IMR-90 (cell line): ENCODE results near the gene TCF7L2.

Experiments used
- CEBPB ChIP-seq: IDR thresholded peaks from 2 replicates; pipeline ENCODE4 v1.6.1; 2012; ENCODE audit warnings: low read depth, low read length, improper control_type of control experiment
- CTCF ChIP-seq: conservative IDR thresholded peaks from 2 replicates; pipeline ENCODE4 v1.5.1; 2012; ENCODE audit warnings: mild to moderate bottlenecking, low read depth, low read length, improper control_type of control experiment
- POLR2A ChIP-seq: IDR thresholded peaks from 2 replicates; pipeline ENCODE4 v1.6.1; 2012; ENCODE audit warnings: mild to moderate bottlenecking, low read depth, low read length
- RAD21 ChIP-seq: IDR thresholded peaks from 2 replicates; pipeline ENCODE4 v1.6.1; 2012; ENCODE audit warnings: low read length, improper control_type of control experiment
- RCOR1 ChIP-seq: IDR thresholded peaks from 2 replicates; pipeline ENCODE4 v1.6.1; 2012; ENCODE audit warnings: mild to moderate bottlenecking, low read length, improper control_type of control experiment; ENCODE audit not compliant: insufficient replicate concordance
- SMC3 ChIP-seq: fragments of 150-350 bp; IDR thresholded peaks from 2 replicates; pipeline ENCODE4 v1.6.1; 2016; ENCODE audit warnings: low read depth, mild to moderate bottlenecking, antibody characterized with exemption, low read length, moderate library complexity
- USF2 ChIP-seq: fragments of 150-350 bp; IDR thresholded peaks from 2 replicates; pipeline ENCODE4 v1.6.1; 2017; ENCODE audit warnings: mild to moderate bottlenecking, antibody characterized with exemption, low read length, low read depth

GRCh38 chr10:113111260-113111659 lies 161.2 kb downstream of the TCF7L2 start:
- no peak for TF ChIP-seq POLR2A
- TF ChIP-seq CTCF, result no peak
- no peak for TF ChIP-seq RCOR1
- TF ChIP-seq RAD21, result no peak
- no peak for TF ChIP-seq SMC3
- no peak for TF ChIP-seq USF2
- no peak for TF ChIP-seq CEBPB
